GM12892 (cell line): ENCODE data around the gene NOVA2.

Experiments
- POLR2A ChIP-seq: IDR thresholded peaks from 2 replicates; pipeline ENCODE4 v1.6.1; 2011; ENCODE audit warnings: low read depth, low read length, control low read depth
- POLR2AphosphoS5 ChIP-seq: IDR thresholded peaks from 2 replicates; pipeline ENCODE4 v1.6.1; 2011; ENCODE audit warnings: low read depth, low read length, control low read depth

DNA sequence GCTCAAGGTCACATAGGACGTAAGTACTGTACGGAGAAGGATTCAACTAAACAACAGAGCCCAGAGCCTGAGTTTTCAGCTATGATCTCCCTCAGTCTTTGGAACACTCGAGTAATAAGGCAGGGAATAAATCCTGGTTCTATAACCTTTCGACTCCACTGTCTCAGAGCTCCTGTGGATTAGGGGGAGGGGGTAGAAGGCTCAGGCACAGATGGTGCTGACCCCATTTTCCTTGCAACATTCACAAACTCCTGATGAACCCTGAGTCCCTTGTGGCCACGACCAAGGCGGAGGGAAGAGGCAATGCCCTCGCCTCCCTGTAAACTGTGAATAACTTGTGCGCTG, 21.4 kb downstream of the NOVA2 start:
- TF ChIP-seq POLR2A (no peak), POLR2AphosphoS5 (no peak)
